Kidney (tissue), 14 donors: ENCODE data around the gene NCOA1. TPM values are rescaled to one million over a fixed set of nuclear protein-coding genes. Genes with fewer than 3 reads are reported as not detected.
"Not testable (repeated sequence)": the region's sequence is repeated elsewhere in the genome, so short reads cannot be mapped to it uniquely, and the experiment has no call there.

Source experiments
- DNase-seq, 5 donors: peaks; one replicate each; pipeline ENCODE4 v3.0.0-alpha.2; 2013 to 2020
- FAIRE-seq: peaks from 2 replicates; lab custom pipeline; 2012; peaks lifted over from hg19 to GRCh38; lab: Jason Lieb, UNC
- H3K27ac ChIP-seq, 2 donors: one replicate each; pipeline ENCODE4 v1.7.0; 2013; ENCODE audit warnings: low read depth in 2 of 2, low read length in 2 of 2, inconsistent platforms in 1 of 2
- H3K27me3 ChIP-seq: one replicate; pipeline ENCODE4 v1.7.1; 2013; ENCODE audit warnings: low read length, inconsistent platforms; ENCODE audit not compliant: control insufficient read depth, insufficient read depth
- H3K36me3 ChIP-seq, 3 donors: one replicate each; pipeline versions ENCODE4 v1.7.0 to v1.7.1; 2013; ENCODE audit warnings: low read length in 3 of 3, control low read depth in 1 of 3, inconsistent platforms in 1 of 3; ENCODE audit not compliant: insufficient read depth in 3 of 3, control insufficient read depth in 2 of 3
- H3K4me1 ChIP-seq, 3 donors: one replicate each; pipeline versions ENCODE4 v1.7.0 to v1.7.1; 2013; ENCODE audit warnings: low read length in 3 of 3, inconsistent platforms in 1 of 3, low read depth in 1 of 3; ENCODE audit not compliant: control insufficient read depth in 2 of 3, insufficient read depth in 2 of 3
- H3K4me3 ChIP-seq, 3 donors: one replicate each; pipeline versions ENCODE4 v1.7.0 to v1.8.1; 2013; ENCODE audit warnings: low read length in 3 of 3, control low read depth in 1 of 3, inconsistent platforms in 1 of 3
- H3K9ac ChIP-seq, 3 donors: one replicate each; pipeline versions ENCODE4 v1.7.0 to v1.7.1; 2013; ENCODE audit warnings: low read length in 3 of 3, control low read depth in 1 of 3, inconsistent platforms in 1 of 3
- H3K9me3 ChIP-seq, 3 donors: one replicate each; pipeline versions ENCODE4 v1.7.0 to v1.7.1; 2013; ENCODE audit warnings: low read length in 3 of 3, control low read depth in 1 of 3, inconsistent platforms in 1 of 3; ENCODE audit not compliant: control insufficient read depth in 2 of 3, insufficient read depth in 1 of 3
- CTCF ChIP-seq: IDR thresholded peaks from 3 replicates; pipeline ENCODE4 v1.5.1; 2012; ENCODE audit warnings: mild to moderate bottlenecking, moderate library complexity, borderline replicate concordance; ENCODE audit not compliant: insufficient read depth; ENCODE audit errors: extremely low read depth
- intact Hi-C: fragments of 100-400 bp; cut with DNase I; formaldehyde crosslinking; loops from one replicate; pipeline ENCODE4 v1.11.1; 2022
- polyA plus RNA-seq: library from polyadenylated mRNA; stranded (reverse); fragments of 350-450 nt; fragmentation: Illumina TruSeq; extraction: RNeasy Lipid Tissue Mini Kit (QIAGEN cat#74804); gene quantifications from one replicate; pipeline ENCODE4 v1.2.3, GENCODE V29; 2014; ENCODE audit warnings: low read depth, low replicate concordance; ENCODE audit not compliant: insufficient read depth
- total RNA-seq: library from RNA; stranded (reverse); fragmentation: NEBNext Ultra II Directional; extraction: Animal tissue kit (Norgen Biotek cat#: 25700); gene quantifications from one replicate; pipeline ENCODE4 v1.2.1, GENCODE V29; 2021
- donor health status: control.
- donor health status: control.
- donor health status: control.
- donor health status: control.
- donor health status: control.
- donor health status: DM: yes; HTN: yes; CAD: no.
- donor health status: Normal renal cell carcinoma (clear cell type).

NCOA1 gene
- total and polyA plus RNA-seq, 2 donors from 2014 or later, result 11.6 to 41.5 TPM

GRCh38 chr2:24478243-24478642 is 12.8 kb upstream of the NCOA1 start:
- no peaks in the 10 kb centered on the region for H3K27me3 ChIP-seq
- H3K27ac ChIP-seq, result no peak overlapping the region
- FAIRE-seq (no peak), DNase-seq (no peak)
- intact Hi-C loops, result no loop called here
- no peaks in the 10 kb centered on the region for H3K4me1 ChIP-seq
- H3K4me3 ChIP-seq, result no peak overlapping the region
- peaks cover 0 to 3% (median 0%) of the 10 kb centered on the region in 3 donors for H3K9me3 ChIP-seq
- TF ChIP-seq CTCF, result no peak
- no peaks in the 10 kb centered on the region for H3K36me3 ChIP-seq
- no peak overlapping the region for H3K9ac ChIP-seq

GRCh38 chr2:24480245-24480644 is 10.8 kb upstream of the NCOA1 start:
- no peaks in the 10 kb centered on the region for H3K27me3 ChIP-seq
- no peak overlapping the region for H3K9ac ChIP-seq
- H3K9me3 ChIP-seq, result peaks cover 0 to 3% (median 0%) of the 10 kb centered on the region in 3 donors
- H3K36me3 ChIP-seq, result no peaks in the 10 kb centered on the region
- no peak overlapping the region for H3K4me3 ChIP-seq
- intact Hi-C loops, result no loop called here
- DNase-seq (no peak), FAIRE-seq (no peak)
- no peak overlapping the region for H3K27ac ChIP-seq
- no peak for TF ChIP-seq CTCF
- no peaks in the 10 kb centered on the region for H3K4me1 ChIP-seq

GRCh38 chr2:24482251-24482971 is 8.6 kb upstream of the NCOA1 start:
- DNase-seq, result no peak
- TF ChIP-seq CTCF, result no peak
- no peaks in the 10 kb centered on the region for H3K4me1 ChIP-seq
- H3K27ac ChIP-seq, result no peak overlapping the region
- peaks cover 0 to 3% (median 0%) of the 10 kb centered on the region in 3 donors for H3K9me3 ChIP-seq
- intact Hi-C loops, result no loop called here
- no peaks in the 10 kb centered on the region for H3K27me3 ChIP-seq
- no peak for FAIRE-seq
- H3K36me3 ChIP-seq, result no peaks in the 10 kb centered on the region
- no peak overlapping the region for H3K4me3 ChIP-seq
- no peak overlapping the region for H3K9ac ChIP-seq

- Histone ChIP-seq H3K36me3 (no peaks in the 10 kb centered on the region), H3K9ac (no peak overlapping the region), H3K9me3 (peaks cover 0 to 3% (median 0%) of the 10 kb centered on the region in 3 donors), H3K4me3 (no peak overlapping the region), H3K27me3 (no peaks in the 10 kb centered on the region), H3K4me1 (no peaks in the 10 kb centered on the region), H3K27ac (no peak overlapping the region)
- DNase-seq (no peak), FAIRE-seq (no peak)
- intact Hi-C loops, result no loop called here
- no peak for TF ChIP-seq CTCF
These were observed 8.1 kb upstream of the NCOA1 start for GRCh38 chr2:24482972-24483300.

GRCh38 chr2:24484677-24485076 is 6.4 kb upstream of the NCOA1 start:
- H3K4me1 ChIP-seq, H3K9ac ChIP-seq, intact Hi-C loops, H3K27me3 ChIP-seq, H3K4me3 ChIP-seq, H3K36me3 ChIP-seq, H3K9me3 ChIP-seq, FAIRE-seq, H3K27ac ChIP-seq, DNase-seq: not testable (repeated sequence)
